Measurements from ENCODE around the gene DCP2.
"Not testable (repeated sequence)": the region's sequence is repeated elsewhere in the genome, so short reads cannot be mapped to it uniquely, and the experiment has no call there.

DNA sequence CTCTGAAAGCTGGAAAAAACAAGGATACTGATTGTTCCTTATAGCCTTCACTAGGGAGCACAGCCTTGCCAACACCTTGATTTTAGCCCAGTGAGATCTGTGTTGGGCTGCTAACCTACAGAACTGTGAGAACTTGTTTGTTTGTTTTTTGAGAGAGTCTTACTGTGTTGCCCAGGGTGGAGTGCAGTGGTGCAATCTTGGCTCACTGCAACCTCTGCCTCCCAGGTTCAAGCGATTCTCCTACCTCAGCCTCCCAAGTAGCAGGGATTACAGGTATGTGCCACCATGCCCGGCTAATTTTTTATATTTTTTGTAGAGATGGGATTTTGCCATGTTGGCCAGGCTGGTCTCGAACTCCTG lies 13.2 kb upstream of the DCP2 start:
- not testable (repeated sequence) for TF ChIP-seq EZH2 (IDR thresholded peaks at IDR 0.05; ENCODE audit: borderline replicate concordance, control insufficient read depth, low read depth, low read length); CEBPB (IDR thresholded peaks at IDR 0.05; ENCODE audit: borderline replicate concordance in 1 of 2, low read depth in 2 of 2, low read length in 2 of 2); RAD21 (IDR thresholded peaks at IDR 0.05; ENCODE audit: insufficient read depth, low read depth, low read length); YY1 (IDR thresholded peaks at IDR 0.05; ENCODE audit: low read depth, low read length); ATF7 (IDR thresholded peaks at IDR 0.05; ENCODE audit: low read depth); FOXK2 (IDR thresholded peaks at IDR 0.05)
- TF ChIP-seq, protein P1, sequence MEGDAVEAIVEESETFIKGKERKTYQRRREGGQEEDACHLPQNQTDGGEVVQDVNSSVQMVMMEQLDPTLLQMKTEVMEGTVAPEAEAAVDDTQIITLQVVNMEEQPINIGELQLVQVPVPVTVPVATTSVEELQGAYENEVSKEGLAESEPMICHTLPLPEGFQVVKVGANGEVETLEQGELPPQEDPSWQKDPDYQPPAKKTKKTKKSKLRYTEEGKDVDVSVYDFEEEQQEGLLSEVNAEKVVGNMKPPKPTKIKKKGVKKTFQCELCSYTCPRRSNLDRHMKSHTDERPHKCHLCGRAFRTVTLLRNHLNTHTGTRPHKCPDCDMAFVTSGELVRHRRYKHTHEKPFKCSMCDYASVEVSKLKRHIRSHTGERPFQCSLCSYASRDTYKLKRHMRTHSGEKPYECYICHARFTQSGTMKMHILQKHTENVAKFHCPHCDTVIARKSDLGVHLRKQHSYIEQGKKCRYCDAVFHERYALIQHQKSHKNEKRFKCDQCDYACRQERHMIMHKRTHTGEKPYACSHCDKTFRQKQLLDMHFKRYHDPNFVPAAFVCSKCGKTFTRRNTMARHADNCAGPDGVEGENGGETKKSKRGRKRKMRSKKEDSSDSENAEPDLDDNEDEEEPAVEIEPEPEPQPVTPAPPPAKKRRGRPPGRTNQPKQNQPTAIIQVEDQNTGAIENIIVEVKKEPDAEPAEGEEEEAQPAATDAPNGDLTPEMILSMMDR (IDR thresholded peaks at IDR 0.05 in 2 of 3, conservative IDR thresholded peaks at IDR 0.05 in 1 of 3; ENCODE audit: control insufficient read depth in 2 of 3, extremely low read depth in 1 of 3, insufficient read depth in 1 of 3, low read depth in 3 of 3, low read length in 3 of 3) = not testable (repeated sequence)
